IPS-NIHi7 (cell line): ENCODE data around the gene SCAMP4.

ENCODE experiments used
- DNase-seq: peaks from one replicate; pipeline ENCODE4 v3.0.0; 2012; ENCODE audit warnings: mixed read lengths; ENCODE audit errors: extremely low spot score

The SCAMP4 gene

GRCh38 chr19:1956868-1957492 lies 51.8 kb downstream of the SCAMP4 start:
- peak; percentile 74 for DNase-seq

GRCh38 chr19:1957562-1958248 lies 52.5 kb downstream of the SCAMP4 start:
- DNase-seq: no peak

GRCh38 chr19:1959928-1960589 lies 54.9 kb downstream of the SCAMP4 start:
- DNase-seq: no peak

- DNase-seq: no peak
These were observed 56.0 kb downstream of the SCAMP4 start for GRCh38 chr19:1961000-1961883.

- no peak for DNase-seq
These were observed 57.5 kb downstream of the SCAMP4 start for GRCh38 chr19:1962674-1963073.

- DNase-seq: no peak
These were observed 61.9 kb downstream of the SCAMP4 start for GRCh38 chr19:1967087-1967608.

- no peak for DNase-seq
These were observed 63.3 kb downstream of the SCAMP4 start for GRCh38 chr19:1968279-1969175.

- no peak for DNase-seq
These were observed 64.2 kb downstream of the SCAMP4 start for GRCh38 chr19:1969176-1970002.

- DNase-seq: no peak
These were observed 65.0 kb downstream of the SCAMP4 start for GRCh38 chr19:1970003-1970805.

- no peak for DNase-seq
These were observed 65.8 kb downstream of the SCAMP4 start for GRCh38 chr19:1970806-1971502.

- no peak for DNase-seq
These were observed 69.4 kb downstream of the SCAMP4 start for GRCh38 chr19:1974381-1975161.

GRCh38 chr19:1975162-1975480 lies 69.9 kb downstream of the SCAMP4 start:
- DNase-seq: no peak
